Head of caudate nucleus (tissue), 42 donors: ENCODE data around the gene GAS1.

Experiments
- DNase-seq, 42 donors: peaks; one replicate each; pipeline versions ENCODE4 v3.0.0 to v3.0.0-alpha.2; 2020 to 2021; ENCODE audit warnings: mixed read lengths in 7 of 42
- intact Hi-C: fragments of 100-400 bp; cut with DNase I; formaldehyde crosslinking; loops from one replicate; pipeline ENCODE4 v1.15.0; 2022

GAS1 gene

GRCh38 chr9:86947146-86948073 is at the start of gene GAS1:
Gene GAS1, minus strand, starts transcription at chr9:86947506. Its CDS starts 727 bp downstream, at chr9:86946779.
- peak; percentile 78 to 97 (median 91) for DNase-seq
- intact Hi-C loops, result loop anchor here (5.0 to 10.0 kb wide), 4 partner anchors 157 to 593 kb away; partner anchors contain the start of gene TUT7

- DNase-seq, result no peak
- intact Hi-C loops, result no loop called here
Measured at GRCh38 chr9:86994231-86994630, 46.9 kb upstream of the GAS1 start.

GRCh38 chr9:86993830-86994229 is 46.5 kb upstream of the GAS1 start:
- intact Hi-C loops, result no loop called here

GRCh38 chr9:86991077-86991476 is 43.8 kb upstream of the GAS1 start:
- DNase-seq, result no peak

More at GRCh38 chr9:86993830-86994229, 46.5 kb upstream of the GAS1 start:
- DNase-seq, result no peak

GRCh38 chr9:86990290-86990689 is 43.0 kb upstream of the GAS1 start:
- intact Hi-C loops, result no loop called here
- DNase-seq, result no peak

More at GRCh38 chr9:86991077-86991476, 43.8 kb upstream of the GAS1 start:
- intact Hi-C loops, result no loop called here

- intact Hi-C loops, result no loop called here
Measured at GRCh38 chr9:86987900-86988299, 40.6 kb upstream of the GAS1 start.

GRCh38 chr9:86985132-86985647 is 37.9 kb upstream of the GAS1 start:
- no peak for DNase-seq
- intact Hi-C loops, result no loop called here

More at GRCh38 chr9:86987900-86988299, 40.6 kb upstream of the GAS1 start:
- DNase-seq, result no peak

GRCh38 chr9:86983620-86984259 is 36.4 kb upstream of the GAS1 start:
- peak in 1 of 42 donors; percentile 7 for DNase-seq
- intact Hi-C loops, result no loop called here

- intact Hi-C loops, result no loop called here
- DNase-seq, result no peak
Measured at GRCh38 chr9:86983249-86983619, 35.9 kb upstream of the GAS1 start.

GRCh38 chr9:86980802-86981201 is 33.5 kb upstream of the GAS1 start:
- intact Hi-C loops, result no loop called here
- DNase-seq, result no peak

GRCh38 chr9:86979657-86980056 is 32.4 kb upstream of the GAS1 start:
- intact Hi-C loops, result no loop called here
- DNase-seq, result no peak

- intact Hi-C loops, result no loop called here
- DNase-seq, result no peak
Measured at GRCh38 chr9:86978922-86979474, 31.7 kb upstream of the GAS1 start.

GRCh38 chr9:86978413-86978812 is 31.1 kb upstream of the GAS1 start:
- intact Hi-C loops, result no loop called here
- no peak for DNase-seq

- no peak for DNase-seq
- intact Hi-C loops, result no loop called here
Measured at GRCh38 chr9:86977205-86977835, 30.0 kb upstream of the GAS1 start.

GRCh38 chr9:86975606-86976005 is 28.3 kb upstream of the GAS1 start:
- no peak for DNase-seq
- intact Hi-C loops, result no loop called here

- DNase-seq, result no peak
- intact Hi-C loops, result no loop called here
Measured at GRCh38 chr9:86975036-86975435, 27.7 kb upstream of the GAS1 start.

- peak in 4 of 42 donors; percentile 5 to 48 (median 12) for DNase-seq
- intact Hi-C loops, result no loop called here
Measured at GRCh38 chr9:86974421-86974820, 27.1 kb upstream of the GAS1 start.

GRCh38 chr9:86971742-86972141 is 24.4 kb upstream of the GAS1 start:
- intact Hi-C loops, result no loop called here
- no peak for DNase-seq

GRCh38 chr9:86968258-86968920 is 21.1 kb upstream of the GAS1 start:
- DNase-seq, result no peak
- intact Hi-C loops, result no loop called here
